Measurements from ENCODE around the gene WBP4.
"Not testable (repeated sequence)": the region's sequence is repeated elsewhere in the genome, so short reads cannot be mapped to it uniquely, and the experiment has no call there.

WBP4 gene

GRCh38 chr13:41061075-41061913 lies at the start of gene WBP4:
Gene WBP4, plus strand, starts transcription at chr13:41061509. Its CDS starts 165 bp downstream, at chr13:41061674.
- peak; percentile 94 for DNase-seq

- no peak for DNase-seq
Measured at GRCh38 chr13:41012536-41012935, 48.8 kb upstream of the WBP4 start.

GRCh38 chr13:41013835-41014234 lies 47.5 kb upstream of the WBP4 start:
- no peak for DNase-seq

GRCh38 chr13:41015920-41016319 lies 45.4 kb upstream of the WBP4 start:
- DNase-seq: no peak

GRCh38 chr13:41017159-41017558 lies 44.1 kb upstream of the WBP4 start:
- DNase-seq: peak; percentile 60

GRCh38 chr13:41017817-41018601 lies 43.3 kb upstream of the WBP4 start:
- DNase-seq: no peak

- no peak for DNase-seq
Measured at GRCh38 chr13:41018602-41018948, 42.7 kb upstream of the WBP4 start.

- peak; percentile 87 for DNase-seq
Measured at GRCh38 chr13:41019011-41019487, 42.3 kb upstream of the WBP4 start, which contains the start of gene ELF1. Gene ELF1, minus strand, starts transcription at chr13:41019316. Its CDS starts 37,262 bp downstream, at chr13:40982054.

- no peak for DNase-seq
Measured at GRCh38 chr13:41019578-41020347, 41.5 kb upstream of the WBP4 start.

- no peak for DNase-seq
Measured at GRCh38 chr13:41025518-41025917, 35.8 kb upstream of the WBP4 start.

- no peak for DNase-seq
Measured at GRCh38 chr13:41026788-41027187, 34.5 kb upstream of the WBP4 start.

GRCh38 chr13:41028051-41028450 lies 33.3 kb upstream of the WBP4 start:
- DNase-seq: no peak

GRCh38 chr13:41029629-41030028 lies 31.7 kb upstream of the WBP4 start:
- DNase-seq: no peak

GRCh38 chr13:41032691-41033376 lies 28.5 kb upstream of the WBP4 start:
- DNase-seq: no peak

GRCh38 chr13:41034382-41034781 lies 26.9 kb upstream of the WBP4 start:
- no peak for DNase-seq

- no peak for DNase-seq
Measured at GRCh38 chr13:41034881-41035280, 26.4 kb upstream of the WBP4 start.

GRCh38 chr13:41036557-41036956 lies 24.8 kb upstream of the WBP4 start:
- not testable (repeated sequence) for DNase-seq

GRCh38 chr13:41039746-41040145 lies 21.6 kb upstream of the WBP4 start:
- DNase-seq: no peak

GRCh38 chr13:41040584-41041334 lies 20.6 kb upstream of the WBP4 start:
- DNase-seq: no peak

- not testable (repeated sequence) for DNase-seq
Measured at GRCh38 chr13:41042419-41042818, 18.9 kb upstream of the WBP4 start.

- DNase-seq: no peak
Measured at GRCh38 chr13:41048640-41049039, 12.7 kb upstream of the WBP4 start.

Measured in RPMI8226 (cell line).